ENCODE data around the gene ZNF592.

DNA sequence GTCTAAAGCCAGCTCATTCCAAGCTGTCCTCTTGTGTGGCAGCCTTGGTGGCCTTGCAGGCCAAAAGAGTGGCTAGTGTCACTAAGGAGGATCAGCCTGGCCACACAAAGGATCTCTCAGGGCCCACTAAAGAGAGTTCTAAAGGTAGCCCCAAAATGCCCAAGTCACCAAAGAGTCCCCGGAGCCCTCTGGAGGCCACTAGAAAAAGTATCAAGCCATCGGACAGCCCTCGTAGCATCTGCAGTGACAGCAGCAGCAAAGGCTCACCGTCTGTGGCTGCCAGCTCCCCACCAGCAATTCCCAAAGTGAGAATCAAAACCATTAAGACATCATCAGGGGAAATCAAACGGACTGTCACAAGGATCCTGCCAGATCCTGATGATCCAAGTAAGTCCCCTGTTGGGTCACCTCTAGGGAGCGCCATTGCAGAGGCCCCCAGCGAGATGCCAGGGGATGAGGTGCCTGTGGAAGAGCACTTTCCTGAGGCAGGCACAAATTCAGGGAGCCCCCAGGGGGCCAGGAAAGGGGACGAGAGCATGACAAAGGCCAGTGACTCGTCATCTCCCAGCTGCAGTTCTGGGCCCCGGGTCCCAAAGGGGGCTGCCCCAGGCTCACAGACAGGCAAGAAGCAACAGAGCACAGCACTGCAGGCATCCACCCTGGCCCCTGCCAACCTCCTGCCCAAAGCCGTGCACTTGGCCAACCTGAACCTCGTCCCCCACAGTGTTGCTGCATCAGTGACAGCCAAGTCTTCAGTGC is 35.3 kb downstream of the ZNF592 start:
- TF ChIP-seq ZNF121 (tag by site-specific recombination; IDR thresholded peaks at IDR 0.05) (no peak), ZBTB8A (tag by site-specific recombination; IDR thresholded peaks at IDR 0.05) (no peak), ZNF23 (tag by site-specific recombination; IDR thresholded peaks at IDR 0.05; ENCODE audit: borderline replicate concordance) (no peak), ZNF140 (tag by site-specific recombination; IDR thresholded peaks at IDR 0.05) (no peak), ZNF626 (tag by site-specific recombination; IDR thresholded peaks at IDR 0.05) (no peak), ZNF776 (tag by site-specific recombination; IDR thresholded peaks at IDR 0.05; ENCODE audit: borderline replicate concordance) (no peak), MZF1 (tag by site-specific recombination; IDR thresholded peaks at IDR 0.05; ENCODE audit: borderline replicate concordance) (no peak), ZNF449 (tag by site-specific recombination; IDR thresholded peaks at IDR 0.05) (no peak)
- TF ChIP-seq, protein P1, sequence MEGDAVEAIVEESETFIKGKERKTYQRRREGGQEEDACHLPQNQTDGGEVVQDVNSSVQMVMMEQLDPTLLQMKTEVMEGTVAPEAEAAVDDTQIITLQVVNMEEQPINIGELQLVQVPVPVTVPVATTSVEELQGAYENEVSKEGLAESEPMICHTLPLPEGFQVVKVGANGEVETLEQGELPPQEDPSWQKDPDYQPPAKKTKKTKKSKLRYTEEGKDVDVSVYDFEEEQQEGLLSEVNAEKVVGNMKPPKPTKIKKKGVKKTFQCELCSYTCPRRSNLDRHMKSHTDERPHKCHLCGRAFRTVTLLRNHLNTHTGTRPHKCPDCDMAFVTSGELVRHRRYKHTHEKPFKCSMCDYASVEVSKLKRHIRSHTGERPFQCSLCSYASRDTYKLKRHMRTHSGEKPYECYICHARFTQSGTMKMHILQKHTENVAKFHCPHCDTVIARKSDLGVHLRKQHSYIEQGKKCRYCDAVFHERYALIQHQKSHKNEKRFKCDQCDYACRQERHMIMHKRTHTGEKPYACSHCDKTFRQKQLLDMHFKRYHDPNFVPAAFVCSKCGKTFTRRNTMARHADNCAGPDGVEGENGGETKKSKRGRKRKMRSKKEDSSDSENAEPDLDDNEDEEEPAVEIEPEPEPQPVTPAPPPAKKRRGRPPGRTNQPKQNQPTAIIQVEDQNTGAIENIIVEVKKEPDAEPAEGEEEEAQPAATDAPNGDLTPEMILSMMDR (tag by site-specific recombination; IDR thresholded peaks at IDR 0.05) = no peak
- TF ChIP-seq, protein P2, sequence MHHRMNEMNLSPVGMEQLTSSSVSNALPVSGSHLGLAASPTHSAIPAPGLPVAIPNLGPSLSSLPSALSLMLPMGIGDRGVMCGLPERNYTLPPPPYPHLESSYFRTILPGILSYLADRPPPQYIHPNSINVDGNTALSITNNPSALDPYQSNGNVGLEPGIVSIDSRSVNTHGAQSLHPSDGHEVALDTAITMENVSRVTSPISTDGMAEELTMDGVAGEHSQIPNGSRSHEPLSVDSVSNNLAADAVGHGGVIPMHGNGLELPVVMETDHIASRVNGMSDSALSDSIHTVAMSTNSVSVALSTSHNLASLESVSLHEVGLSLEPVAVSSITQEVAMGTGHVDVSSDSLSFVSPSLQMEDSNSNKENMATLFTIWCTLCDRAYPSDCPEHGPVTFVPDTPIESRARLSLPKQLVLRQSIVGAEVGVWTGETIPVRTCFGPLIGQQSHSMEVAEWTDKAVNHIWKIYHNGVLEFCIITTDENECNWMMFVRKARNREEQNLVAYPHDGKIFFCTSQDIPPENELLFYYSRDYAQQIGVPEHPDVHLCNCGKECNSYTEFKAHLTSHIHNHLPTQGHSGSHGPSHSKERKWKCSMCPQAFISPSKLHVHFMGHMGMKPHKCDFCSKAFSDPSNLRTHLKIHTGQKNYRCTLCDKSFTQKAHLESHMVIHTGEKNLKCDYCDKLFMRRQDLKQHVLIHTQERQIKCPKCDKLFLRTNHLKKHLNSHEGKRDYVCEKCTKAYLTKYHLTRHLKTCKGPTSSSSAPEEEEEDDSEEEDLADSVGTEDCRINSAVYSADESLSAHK (tag by site-specific recombination; IDR thresholded peaks at IDR 0.05) = no peak
- TF ChIP-seq, protein P3, sequence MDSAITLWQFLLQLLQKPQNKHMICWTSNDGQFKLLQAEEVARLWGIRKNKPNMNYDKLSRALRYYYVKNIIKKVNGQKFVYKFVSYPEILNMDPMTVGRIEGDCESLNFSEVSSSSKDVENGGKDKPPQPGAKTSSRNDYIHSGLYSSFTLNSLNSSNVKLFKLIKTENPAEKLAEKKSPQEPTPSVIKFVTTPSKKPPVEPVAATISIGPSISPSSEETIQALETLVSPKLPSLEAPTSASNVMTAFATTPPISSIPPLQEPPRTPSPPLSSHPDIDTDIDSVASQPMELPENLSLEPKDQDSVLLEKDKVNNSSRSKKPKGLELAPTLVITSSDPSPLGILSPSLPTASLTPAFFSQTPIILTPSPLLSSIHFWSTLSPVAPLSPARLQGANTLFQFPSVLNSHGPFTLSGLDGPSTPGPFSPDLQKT (IDR thresholded peaks at IDR 0.05; ENCODE audit: borderline replicate concordance, low read depth, low read length) = no peak
- TF ChIP-seq, protein P4, sequence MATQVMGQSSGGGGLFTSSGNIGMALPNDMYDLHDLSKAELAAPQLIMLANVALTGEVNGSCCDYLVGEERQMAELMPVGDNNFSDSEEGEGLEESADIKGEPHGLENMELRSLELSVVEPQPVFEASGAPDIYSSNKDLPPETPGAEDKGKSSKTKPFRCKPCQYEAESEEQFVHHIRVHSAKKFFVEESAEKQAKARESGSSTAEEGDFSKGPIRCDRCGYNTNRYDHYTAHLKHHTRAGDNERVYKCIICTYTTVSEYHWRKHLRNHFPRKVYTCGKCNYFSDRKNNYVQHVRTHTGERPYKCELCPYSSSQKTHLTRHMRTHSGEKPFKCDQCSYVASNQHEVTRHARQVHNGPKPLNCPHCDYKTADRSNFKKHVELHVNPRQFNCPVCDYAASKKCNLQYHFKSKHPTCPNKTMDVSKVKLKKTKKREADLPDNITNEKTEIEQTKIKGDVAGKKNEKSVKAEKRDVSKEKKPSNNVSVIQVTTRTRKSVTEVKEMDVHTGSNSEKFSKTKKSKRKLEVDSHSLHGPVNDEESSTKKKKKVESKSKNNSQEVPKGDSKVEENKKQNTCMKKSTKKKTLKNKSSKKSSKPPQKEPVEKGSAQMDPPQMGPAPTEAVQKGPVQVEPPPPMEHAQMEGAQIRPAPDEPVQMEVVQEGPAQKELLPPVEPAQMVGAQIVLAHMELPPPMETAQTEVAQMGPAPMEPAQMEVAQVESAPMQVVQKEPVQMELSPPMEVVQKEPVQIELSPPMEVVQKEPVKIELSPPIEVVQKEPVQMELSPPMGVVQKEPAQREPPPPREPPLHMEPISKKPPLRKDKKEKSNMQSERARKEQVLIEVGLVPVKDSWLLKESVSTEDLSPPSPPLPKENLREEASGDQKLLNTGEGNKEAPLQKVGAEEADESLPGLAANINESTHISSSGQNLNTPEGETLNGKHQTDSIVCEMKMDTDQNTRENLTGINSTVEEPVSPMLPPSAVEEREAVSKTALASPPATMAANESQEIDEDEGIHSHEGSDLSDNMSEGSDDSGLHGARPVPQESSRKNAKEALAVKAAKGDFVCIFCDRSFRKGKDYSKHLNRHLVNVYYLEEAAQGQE (tag by site-specific recombination; IDR thresholded peaks at IDR 0.05) = no peak
